Measurements from ENCODE around the gene PDE4B.
"Not testable (repeated sequence)": the region's sequence is repeated elsewhere in the genome, so short reads cannot be mapped to it uniquely, and the experiment has no call there.

GRCh38 chr1:66100959-66101358, 308.3 kb downstream of the PDE4B start:
- TF ChIP-seq POLR2A, EP300 (IDR thresholded peaks at IDR 0.05): not testable (repeated sequence)
- TF ChIP-seq, protein P1, sequence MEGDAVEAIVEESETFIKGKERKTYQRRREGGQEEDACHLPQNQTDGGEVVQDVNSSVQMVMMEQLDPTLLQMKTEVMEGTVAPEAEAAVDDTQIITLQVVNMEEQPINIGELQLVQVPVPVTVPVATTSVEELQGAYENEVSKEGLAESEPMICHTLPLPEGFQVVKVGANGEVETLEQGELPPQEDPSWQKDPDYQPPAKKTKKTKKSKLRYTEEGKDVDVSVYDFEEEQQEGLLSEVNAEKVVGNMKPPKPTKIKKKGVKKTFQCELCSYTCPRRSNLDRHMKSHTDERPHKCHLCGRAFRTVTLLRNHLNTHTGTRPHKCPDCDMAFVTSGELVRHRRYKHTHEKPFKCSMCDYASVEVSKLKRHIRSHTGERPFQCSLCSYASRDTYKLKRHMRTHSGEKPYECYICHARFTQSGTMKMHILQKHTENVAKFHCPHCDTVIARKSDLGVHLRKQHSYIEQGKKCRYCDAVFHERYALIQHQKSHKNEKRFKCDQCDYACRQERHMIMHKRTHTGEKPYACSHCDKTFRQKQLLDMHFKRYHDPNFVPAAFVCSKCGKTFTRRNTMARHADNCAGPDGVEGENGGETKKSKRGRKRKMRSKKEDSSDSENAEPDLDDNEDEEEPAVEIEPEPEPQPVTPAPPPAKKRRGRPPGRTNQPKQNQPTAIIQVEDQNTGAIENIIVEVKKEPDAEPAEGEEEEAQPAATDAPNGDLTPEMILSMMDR (IDR thresholded peaks at IDR 0.05): not testable (repeated sequence)
